Panc1 (cell line): ENCODE measurements around the gene SCAF1. TPM values are rescaled to one million over a fixed set of nuclear protein-coding genes. Genes with fewer than 3 reads are reported as not detected.

Source experiments
- ATAC-seq: fragments of 200-7000 bp; cut with Tn5 transposase; 2 replicates; pipeline ENCODE4 v1.9.1; 2020; ENCODE audit warnings: mild to moderate bottlenecking, moderate library complexity
- BruUV-seq: library from RNA; stranded (reverse); fragments of 400-500 nt; replicated peaks from 2 replicates; lab custom pipeline; 2021; lab: Mats Ljungman, UMichigan
- CTCF ChIA-PET: fragments of 300-600 bp; sonication (Branson Sonifier 250); formaldehyde crosslinking; loops from one replicate; lab custom pipeline; 2022; ENCODE audit warnings: antibody characterized with exemption; lab: Charles Lee
- POLR2A ChIA-PET: fragments of 300-600 bp; sonication (Branson Sonifier 250); formaldehyde crosslinking; loops from one replicate; lab custom pipeline; 2022; ENCODE audit warnings: antibody characterized with exemption; lab: Charles Lee
- DNase-seq: peaks from one replicate; pipeline ENCODE4 v3.0.0-alpha.2; 2010; ENCODE audit warnings: low read depth, low spot score
- H3K27ac ChIP-seq: 2 replicates; pipeline ENCODE4 v1.5.1; 2011; ENCODE audit warnings: mild to moderate bottlenecking, low read length, inconsistent platforms
- H3K27me3 ChIP-seq: fragments of 200-500 bp; sonication (Bioruptor generic); 2 replicates; pipeline ENCODE4 v1.6.0; 2014; ENCODE audit warnings: low read length, inconsistent platforms; ENCODE audit not compliant: control insufficient read depth, insufficient read depth
- H3K36me3 ChIP-seq: fragments of 200-500 bp; sonication (Bioruptor generic); 2 replicates; pipeline ENCODE4 v1.5.1; 2014; ENCODE audit warnings: inconsistent platforms, mild to moderate bottlenecking, low read length, moderate library complexity; ENCODE audit not compliant: control insufficient read depth, insufficient read depth
- H3K4me1 ChIP-seq: 2 replicates; pipeline ENCODE4 v1.5.1; 2011; ENCODE audit warnings: inconsistent platforms, mild to moderate bottlenecking, low read length, moderate library complexity; ENCODE audit not compliant: control insufficient read depth, insufficient read depth
- H3K4me3 ChIP-seq, 2 experiments: 2 replicates each; pipeline ENCODE4 v1.5.1; 2011 to 2012; ENCODE audit warnings: low read depth in 2 of 2, low read length in 2 of 2, mild to moderate bottlenecking in 2 of 2, inconsistent platforms in 1 of 2, moderate library complexity in 1 of 2
- H3K9me3 ChIP-seq: fragments of 200-500 bp; sonication (Bioruptor generic); 2 replicates; pipeline ENCODE4 v1.5.1; 2014; ENCODE audit warnings: low read depth, mild to moderate bottlenecking, inconsistent platforms, low read length, moderate library complexity; ENCODE audit not compliant: control insufficient read depth, insufficient read depth
- CTCF ChIP-seq: fragments of 450-650 bp; IDR thresholded peaks from 2 replicates; pipeline ENCODE4 v1.5.1; 2017; ENCODE audit warnings: mild to moderate bottlenecking
- POLR2AphosphoS5 ChIP-seq: IDR thresholded peaks from 2 replicates; pipeline ENCODE4 v1.6.1; 2012; ENCODE audit warnings: mild to moderate bottlenecking, low read depth, low read length, moderate library complexity
- SIN3A ChIP-seq: IDR thresholded peaks from 2 replicates; pipeline ENCODE4 v1.6.1; 2012; ENCODE audit warnings: low read depth, mild to moderate bottlenecking, low read length, moderate library complexity, borderline replicate concordance; ENCODE audit not compliant: insufficient read depth
- TCF7L2 ChIP-seq: IDR thresholded peaks from 2 replicates; pipeline ENCODE4 v1.6.1; 2011; ENCODE audit warnings: mild to moderate bottlenecking, low read depth, low read length, inconsistent platforms
- in situ Hi-C: cut with HindIII; loops from 2 replicates; pipeline ENCODE4 v1.10.0; 2016; ENCODE audit warnings: low sequenced_read_pairs, low pct_unique_long_range_greater_than_20kb
- intact Hi-C: fragments of 100-400 bp; cut with micrococcal nuclease; formaldehyde crosslinking; loops from one replicate; pipeline ENCODE4 v1.10.0; 2022; ENCODE audit not compliant: unreplicated experiment
- total RNA-seq: library from RNA; stranded (reverse); gene quantifications from one replicate; pipeline ENCODE4 v1.2.1, GENCODE V29; 2021; ENCODE audit not compliant: unreplicated experiment
- TF ChIP-seq, protein P1 (sequence below), 2 experiments: IDR thresholded peaks; 2 replicates each; pipeline ENCODE4 v1.6.1; 2011 to 2012; ENCODE audit warnings: low read depth in 2 of 2, control low read depth in 1 of 2, low read length in 1 of 2, mild to moderate bottlenecking in 1 of 2, moderate library complexity in 1 of 2; ENCODE audit not compliant: insufficient read depth in 1 of 2

The SCAF1 gene
- total RNA-seq, 1 experiment from 2014 or later = 77.4 TPM

DNA sequence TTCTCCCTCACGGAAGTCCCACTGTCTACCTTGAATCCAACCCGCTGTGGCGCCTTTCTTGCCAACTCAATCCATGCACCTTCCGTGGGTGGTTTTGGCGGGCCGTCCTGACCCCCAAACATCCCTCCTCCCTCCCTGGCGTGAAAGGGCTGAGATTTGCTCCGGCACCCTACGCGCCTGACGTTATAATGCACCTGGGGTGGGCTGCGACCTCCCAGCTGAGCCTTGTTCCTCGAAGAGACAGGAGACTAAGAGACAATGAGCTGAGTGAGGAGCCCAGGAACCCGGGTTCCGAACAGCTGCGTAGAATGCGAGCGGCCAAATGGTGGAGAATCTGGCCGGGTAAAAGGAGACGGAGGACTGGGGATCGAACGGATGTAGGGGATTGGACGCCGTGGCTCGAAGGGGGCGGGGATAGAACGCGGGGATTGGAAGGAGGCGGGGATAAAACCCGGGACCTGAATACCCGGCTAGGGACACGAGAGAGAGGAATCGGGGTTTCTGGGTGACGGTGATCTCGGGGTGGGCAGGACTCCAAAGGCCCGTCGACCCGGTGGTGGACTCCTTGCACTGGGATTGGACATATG lies 48.7 kb downstream of the SCAF1 start, which contains the start of gene CPT1C:
Gene CPT1C (plus strand): TSS at position 461 of the 587 bp plus-strand sequence. CDS start 1,137 bp downstream, outside the sequence.
- TF ChIP-seq POLR2AphosphoS5 (no peak), TCF7L2 (no peak), SIN3A (no peak), CTCF (no peak)
- TF ChIP-seq, protein P1, sequence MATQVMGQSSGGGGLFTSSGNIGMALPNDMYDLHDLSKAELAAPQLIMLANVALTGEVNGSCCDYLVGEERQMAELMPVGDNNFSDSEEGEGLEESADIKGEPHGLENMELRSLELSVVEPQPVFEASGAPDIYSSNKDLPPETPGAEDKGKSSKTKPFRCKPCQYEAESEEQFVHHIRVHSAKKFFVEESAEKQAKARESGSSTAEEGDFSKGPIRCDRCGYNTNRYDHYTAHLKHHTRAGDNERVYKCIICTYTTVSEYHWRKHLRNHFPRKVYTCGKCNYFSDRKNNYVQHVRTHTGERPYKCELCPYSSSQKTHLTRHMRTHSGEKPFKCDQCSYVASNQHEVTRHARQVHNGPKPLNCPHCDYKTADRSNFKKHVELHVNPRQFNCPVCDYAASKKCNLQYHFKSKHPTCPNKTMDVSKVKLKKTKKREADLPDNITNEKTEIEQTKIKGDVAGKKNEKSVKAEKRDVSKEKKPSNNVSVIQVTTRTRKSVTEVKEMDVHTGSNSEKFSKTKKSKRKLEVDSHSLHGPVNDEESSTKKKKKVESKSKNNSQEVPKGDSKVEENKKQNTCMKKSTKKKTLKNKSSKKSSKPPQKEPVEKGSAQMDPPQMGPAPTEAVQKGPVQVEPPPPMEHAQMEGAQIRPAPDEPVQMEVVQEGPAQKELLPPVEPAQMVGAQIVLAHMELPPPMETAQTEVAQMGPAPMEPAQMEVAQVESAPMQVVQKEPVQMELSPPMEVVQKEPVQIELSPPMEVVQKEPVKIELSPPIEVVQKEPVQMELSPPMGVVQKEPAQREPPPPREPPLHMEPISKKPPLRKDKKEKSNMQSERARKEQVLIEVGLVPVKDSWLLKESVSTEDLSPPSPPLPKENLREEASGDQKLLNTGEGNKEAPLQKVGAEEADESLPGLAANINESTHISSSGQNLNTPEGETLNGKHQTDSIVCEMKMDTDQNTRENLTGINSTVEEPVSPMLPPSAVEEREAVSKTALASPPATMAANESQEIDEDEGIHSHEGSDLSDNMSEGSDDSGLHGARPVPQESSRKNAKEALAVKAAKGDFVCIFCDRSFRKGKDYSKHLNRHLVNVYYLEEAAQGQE (IDR thresholded peaks at IDR 0.05; ENCODE audit: insufficient read depth in 1 of 2, low read depth in 2 of 2, low read length in 1 of 2) = no peak
- ChIA-PET POLR2A (no interaction called here), CTCF (no interaction called here)
- ATAC-seq = no peak
- H3K9me3 ChIP-seq = no peaks in the 10 kb centered on the region
- no TSS peak for BruUV-seq
- H3K4me3 ChIP-seq = peak within 1 kb of the TSS in 1 of 2 experiments; percentile 33; a peak in 1 of 4 replicates
- no peaks in the 10 kb centered on the region for H3K27me3 ChIP-seq
- no peaks in the 10 kb centered on the region for H3K36me3 ChIP-seq
- no peaks in the 10 kb centered on the region for H3K4me1 ChIP-seq
- intact Hi-C loops (no loop called here), in situ Hi-C loops (no loop called here)
- H3K27ac ChIP-seq = no peak within 1 kb of the TSS
- no peak for DNase-seq

- TF ChIP-seq CTCF (no peak), TCF7L2 (no peak)
- no TSS peak for BruUV-seq
- peak overlapping the region in 1 of 2 experiments; percentile 33; a peak in 1 of 4 replicates for H3K4me3 ChIP-seq
- DNase-seq (no peak), ATAC-seq (no peak)
- no peaks in the 10 kb centered on the region for H3K36me3 ChIP-seq
- in situ Hi-C loops = no loop called here
- POLR2A ChIA-PET = no interaction called here
- intact Hi-C loops = no loop called here
- no peaks in the 10 kb centered on the region for H3K27me3 ChIP-seq
- no peak overlapping the region for H3K27ac ChIP-seq
- H3K4me1 ChIP-seq = no peaks in the 10 kb centered on the region
- H3K9me3 ChIP-seq = no peaks in the 10 kb centered on the region
- CTCF ChIA-PET = no interaction called here
Measured at GRCh38 chr19:49691243-49692146, 49.5 kb downstream of the SCAF1 start.
